HG02642 (cell line): ENCODE results near the gene DUSP5.

Source experiments
- ATAC-seq: cut with Tn5 transposase; IDR thresholded peaks from one replicate; pipeline ENCODE4 v1.9.1; 2021; ENCODE audit warnings: mild to moderate bottlenecking; ENCODE audit not compliant: unreplicated experiment, poor library complexity

Gene DUSP5

DNA sequence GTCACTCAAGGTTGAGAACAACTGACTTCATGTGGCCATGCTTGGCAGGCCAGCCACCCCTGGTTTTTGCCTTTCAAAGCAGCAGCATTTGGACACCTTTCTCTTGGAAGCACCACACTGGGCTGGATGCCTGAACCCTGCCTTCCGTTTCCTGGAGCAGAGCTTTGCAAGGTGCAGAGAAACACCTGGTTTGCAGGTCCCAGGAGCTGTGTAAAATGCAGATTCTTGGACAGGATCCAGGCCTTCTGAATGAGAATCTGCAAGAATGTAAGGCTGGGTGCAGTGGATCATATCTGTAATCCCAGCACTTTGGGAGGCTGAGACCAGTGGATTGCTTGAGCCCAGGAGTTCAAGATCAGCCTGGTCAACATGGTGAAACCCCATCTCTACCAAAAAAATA is 18.0 kb upstream of the DUSP5 start:
- ATAC-seq: no peak

- ATAC-seq: no peak
These were observed 17.3 kb upstream of the DUSP5 start for GRCh38 chr10:110480387-110480786.

GRCh38 chr10:110481919-110482318 is 15.8 kb upstream of the DUSP5 start:
- no peak for ATAC-seq

GRCh38 chr10:110483633-110484032 is 14.1 kb upstream of the DUSP5 start:
- no peak for ATAC-seq

DNA sequence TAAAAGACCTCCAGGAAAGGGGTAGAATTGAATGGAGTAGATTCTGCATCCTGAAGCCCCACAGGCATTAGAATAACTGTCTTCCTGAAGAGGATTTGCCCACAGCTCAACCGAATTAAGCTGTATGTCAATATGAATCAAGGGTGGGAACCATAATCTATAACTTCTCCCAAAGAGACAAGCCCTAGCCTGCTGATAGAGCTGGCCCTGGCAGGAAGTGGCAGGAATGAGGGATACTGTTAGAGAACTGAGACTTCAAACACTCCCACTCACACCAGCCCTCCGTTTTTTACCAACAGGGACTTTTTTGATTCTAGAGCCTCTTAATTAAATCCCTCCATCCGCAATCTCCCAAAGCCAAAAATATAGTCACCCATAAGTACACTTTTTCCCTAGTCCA is 12.2 kb upstream of the DUSP5 start:
- ATAC-seq: no peak

- ATAC-seq: no peak
These were observed 10.9 kb upstream of the DUSP5 start for GRCh38 chr10:110486680-110487410.

DNA sequence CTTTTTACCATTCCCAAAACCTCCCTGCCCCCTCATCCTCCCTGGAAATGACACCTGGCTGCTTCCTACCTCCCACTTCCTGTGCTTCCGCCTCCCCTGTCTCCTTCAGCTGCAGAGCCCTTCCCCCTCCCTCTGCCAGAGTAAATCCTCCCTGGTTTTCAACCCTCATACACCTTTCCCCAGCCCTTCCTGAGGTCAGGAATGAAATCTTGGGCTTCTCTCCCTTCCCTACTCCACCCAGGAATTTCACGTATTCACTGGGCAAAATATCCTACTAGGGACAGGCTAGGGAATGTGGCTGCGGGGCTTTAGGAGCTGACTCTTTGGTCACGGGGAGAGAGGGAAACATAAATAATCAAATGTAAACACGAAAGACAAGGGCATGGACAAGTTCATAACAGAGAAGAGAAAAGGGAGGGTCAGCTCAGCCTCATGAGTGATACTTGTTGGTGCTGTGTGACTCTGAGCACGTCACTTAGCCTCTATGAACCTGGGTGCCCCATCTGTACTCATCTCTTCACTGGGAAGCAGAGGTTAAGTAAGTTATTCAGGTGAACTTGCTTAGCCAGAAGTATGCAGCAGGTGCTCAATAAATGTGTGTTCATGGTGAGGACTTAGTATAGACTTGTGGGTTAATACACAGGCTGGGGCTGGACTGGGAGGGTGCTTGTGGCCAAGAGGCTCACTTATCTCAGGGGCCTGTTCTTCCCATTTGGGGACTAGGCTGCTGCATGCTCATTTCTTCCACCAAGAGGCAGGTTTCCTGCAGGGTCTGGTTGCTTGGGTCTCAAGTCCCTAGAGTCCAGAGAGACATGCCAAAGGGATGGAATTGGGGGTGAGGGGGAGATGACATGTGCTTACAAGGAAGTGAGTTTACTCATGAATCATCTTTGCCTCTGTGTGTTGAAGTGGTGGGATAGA is 10.0 kb upstream of the DUSP5 start:
- no peak for ATAC-seq

DNA sequence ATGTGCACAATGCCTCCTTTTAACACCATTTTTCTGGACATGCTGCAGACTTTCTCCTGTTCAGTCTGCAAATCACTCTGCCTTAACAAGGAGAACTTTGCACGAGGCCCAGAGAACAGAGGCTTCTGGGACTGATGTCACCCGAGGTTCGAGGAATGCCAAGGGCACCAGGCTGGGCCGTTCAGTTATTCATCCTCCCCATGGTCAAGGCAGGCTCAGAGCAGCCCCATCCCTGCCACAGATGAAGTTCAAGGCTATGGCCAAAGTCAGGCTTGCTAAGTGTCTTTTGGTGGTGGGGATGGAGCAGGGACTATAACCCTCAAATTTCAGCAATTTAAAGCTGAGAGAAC is 9.4 kb upstream of the DUSP5 start:
- no peak for ATAC-seq

GRCh38 chr10:110488940-110489339 is 8.8 kb upstream of the DUSP5 start:
- ATAC-seq: no peak

- ATAC-seq: no peak
These were observed 7.1 kb upstream of the DUSP5 start for GRCh38 chr10:110490640-110491039.

- no peak for ATAC-seq
These were observed 6.4 kb upstream of the DUSP5 start for GRCh38 chr10:110491346-110491745.

DNA sequence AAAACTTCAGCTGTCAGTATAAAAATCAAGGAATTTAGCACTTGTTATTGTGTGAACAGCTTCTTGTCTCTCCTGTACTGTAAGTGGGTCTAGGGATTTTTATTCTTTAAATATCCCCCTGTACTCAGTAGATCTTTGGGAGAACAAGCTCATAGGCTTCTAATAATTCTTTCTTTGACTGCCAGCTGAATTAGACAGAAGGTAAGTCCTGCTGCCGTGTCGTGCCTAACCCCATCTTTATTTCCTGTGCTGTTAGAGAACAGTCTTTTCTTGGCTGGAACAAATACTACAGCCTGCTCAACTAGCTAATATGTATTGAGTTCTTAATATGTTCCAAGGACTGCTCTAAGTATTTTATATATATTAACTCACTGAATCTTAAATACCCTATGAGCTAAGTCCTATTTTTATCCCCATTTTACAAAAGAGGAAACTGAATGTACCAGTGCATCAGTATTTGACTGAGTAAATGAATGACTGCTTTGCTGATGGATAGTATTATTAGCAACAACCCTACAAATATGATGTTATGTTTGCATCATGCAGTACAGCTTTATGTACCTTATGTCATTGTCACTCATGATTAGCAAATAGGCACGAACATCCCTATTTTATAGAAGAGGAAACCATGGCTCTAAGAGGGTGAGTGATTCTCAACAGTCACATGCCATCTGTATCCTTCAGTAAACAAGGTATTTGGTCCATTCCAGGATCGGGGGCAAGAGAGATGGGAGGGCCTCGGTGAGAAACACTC is 5.5 kb upstream of the DUSP5 start:
- ATAC-seq: no peak

DNA sequence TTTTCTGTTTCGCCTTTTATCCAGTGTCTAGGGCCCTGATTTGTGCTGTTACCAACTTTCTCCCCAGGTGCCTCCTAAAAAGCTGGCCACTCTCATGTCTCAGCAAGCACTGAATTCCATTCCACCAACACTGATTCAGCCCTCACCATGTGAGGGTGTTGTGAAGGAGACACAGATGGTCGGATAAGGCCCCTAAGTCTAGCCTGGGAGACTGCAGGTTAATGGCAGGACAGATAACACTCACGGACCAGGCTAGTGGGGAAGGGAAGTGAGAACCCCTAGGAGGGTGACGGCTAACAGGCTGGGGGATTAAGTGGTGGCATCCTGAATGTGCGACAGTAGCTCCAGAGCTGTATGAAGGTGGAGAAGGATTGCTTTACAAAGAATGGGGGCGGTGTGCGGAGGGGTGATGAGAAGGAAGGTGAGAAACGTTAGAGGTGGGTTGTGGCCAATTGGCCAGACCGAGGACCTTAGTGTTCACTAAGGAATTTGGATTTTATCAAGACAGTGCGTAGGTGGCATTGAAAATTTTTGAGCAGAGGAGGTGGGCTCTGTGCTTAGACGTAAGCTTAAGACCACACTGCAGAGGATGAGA is 3.8 kb upstream of the DUSP5 start:
- no peak for ATAC-seq

DNA sequence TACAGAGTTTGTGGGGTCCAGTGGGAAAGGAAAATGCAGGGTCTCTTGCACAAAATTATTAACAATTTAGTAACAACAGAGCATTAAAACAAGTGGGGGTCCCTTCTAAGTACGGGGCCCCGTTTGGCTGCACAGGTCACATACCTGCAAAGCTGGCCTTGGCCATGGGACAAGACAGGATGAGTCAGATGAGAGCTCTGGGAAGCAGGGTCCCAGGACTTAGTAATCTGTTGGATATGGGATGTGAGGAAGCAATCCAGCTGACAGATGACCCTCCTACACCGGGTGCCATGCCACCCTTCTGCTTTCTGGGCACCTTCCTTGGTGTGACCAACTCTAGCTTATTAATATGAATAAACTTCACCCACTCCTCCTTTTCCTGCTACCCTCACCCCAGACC is 3.2 kb upstream of the DUSP5 start:
- ATAC-seq: no peak

GRCh38 chr10:110495731-110496552 is 1.8 kb upstream of the DUSP5 start:
- no peak for ATAC-seq

GRCh38 chr10:110496553-110497437 is 912 bp upstream of the DUSP5 start:
- no peak for ATAC-seq

DNA sequence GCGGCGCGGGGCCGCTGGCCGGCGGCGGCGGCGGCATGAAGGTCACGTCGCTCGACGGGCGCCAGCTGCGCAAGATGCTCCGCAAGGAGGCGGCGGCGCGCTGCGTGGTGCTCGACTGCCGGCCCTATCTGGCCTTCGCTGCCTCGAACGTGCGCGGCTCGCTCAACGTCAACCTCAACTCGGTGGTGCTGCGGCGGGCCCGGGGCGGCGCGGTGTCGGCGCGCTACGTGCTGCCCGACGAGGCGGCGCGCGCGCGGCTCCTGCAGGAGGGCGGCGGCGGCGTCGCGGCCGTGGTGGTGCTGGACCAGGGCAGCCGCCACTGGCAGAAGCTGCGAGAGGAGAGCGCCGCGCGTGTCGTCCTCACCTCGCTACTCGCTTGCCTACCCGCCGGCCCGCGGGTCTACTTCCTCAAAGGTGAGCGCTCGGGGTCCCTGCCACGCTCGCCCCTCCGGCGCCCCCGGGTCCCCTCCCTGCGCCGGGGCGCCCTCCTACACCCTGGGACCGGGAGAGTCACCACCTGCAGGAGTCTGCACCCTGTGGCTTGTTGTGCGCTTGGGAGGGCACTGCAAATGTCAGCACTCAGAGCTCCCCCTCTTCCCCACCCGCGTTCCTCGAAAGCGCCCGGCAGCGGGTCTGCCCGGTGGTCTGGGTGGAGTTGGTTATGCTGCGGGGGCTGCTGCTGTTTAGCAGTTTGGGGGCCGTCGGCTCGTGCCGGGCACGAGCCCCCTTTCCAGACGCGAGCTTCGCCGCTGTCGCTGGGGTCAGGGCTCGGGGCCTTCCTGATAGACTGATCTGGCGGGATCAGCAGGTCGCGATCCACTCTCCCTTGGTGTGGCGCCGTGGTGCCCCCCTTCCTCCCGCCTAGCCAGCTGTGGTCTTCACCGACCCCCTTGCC is 627 bp downstream of the DUSP5 start:
- ATAC-seq: peak; percentile 26
